Glutamatergic neuron (in vitro differentiated cells): ENCODE data around the gene SLC6A18. TPM values are rescaled to one million over a fixed set of nuclear protein-coding genes. Genes with fewer than 3 reads are reported as not detected.

Experiments used
- DNase-seq: peaks from one replicate; pipeline ENCODE4 v3.0.0; 2022
- H3K27ac Mint-ChIP-seq: one replicate; pipeline ENCODE4 v1.8.0; 2020; ENCODE audit warnings: mild to moderate bottlenecking, mixed read lengths, inconsistent platforms; ENCODE audit not compliant: unreplicated experiment
- H3K27me3 Mint-ChIP-seq: one replicate; pipeline ENCODE4 v1.8.0; 2020; ENCODE audit warnings: mild to moderate bottlenecking, moderate library complexity, mixed read lengths, inconsistent platforms; ENCODE audit not compliant: unreplicated experiment
- H3K36me3 Mint-ChIP-seq: one replicate; pipeline ENCODE4 v1.8.0; 2020; ENCODE audit warnings: mild to moderate bottlenecking, mixed read lengths, inconsistent platforms; ENCODE audit not compliant: unreplicated experiment
- H3K4me1 Mint-ChIP-seq: one replicate; pipeline ENCODE4 v1.8.0; 2020; ENCODE audit warnings: mild to moderate bottlenecking, low read depth, mixed read lengths, inconsistent platforms; ENCODE audit not compliant: unreplicated experiment
- H3K4me3 Mint-ChIP-seq: one replicate; pipeline ENCODE4 v1.8.0; 2020; ENCODE audit warnings: mild to moderate bottlenecking, mixed read lengths, inconsistent platforms; ENCODE audit not compliant: unreplicated experiment
- H3K9me3 Mint-ChIP-seq: one replicate; pipeline ENCODE4 v1.8.0; 2020; ENCODE audit warnings: mild to moderate bottlenecking, moderate library complexity, mixed read lengths, inconsistent platforms; ENCODE audit not compliant: unreplicated experiment
- total RNA-seq: library from RNA; stranded (reverse); fragmentation: NEBNext Ultra II Directional; extraction: Animal tissue kit (Norgen Biotek cat#: 25700); gene quantifications from one replicate; pipeline ENCODE4 v1.2.1, GENCODE V29; 2021; ENCODE audit not compliant: unreplicated experiment
- TF ChIP-seq, protein P1 (sequence below): fragments of 200-600 bp; sonication (generic); IDR thresholded peaks from one replicate; pipeline ENCODE4 v1.5.0; 2021; ENCODE audit not compliant: partially characterized antibody, unreplicated experiment

Gene SLC6A18
- total RNA-seq, 1 donor from 2014 or later, result not detected

GRCh38 chr5:1178529-1179382, 46.4 kb upstream of the SLC6A18 start:
- H3K27ac Mint-ChIP-seq, result no peak overlapping the region
- peaks cover 6% of the 10 kb centered on the region for H3K27me3 Mint-ChIP-seq
- H3K4me1 Mint-ChIP-seq, result peaks cover 2% of the 10 kb centered on the region
- peak; percentile 5 for DNase-seq
- H3K36me3 Mint-ChIP-seq, result no peaks in the 10 kb centered on the region
- TF ChIP-seq, protein P1, sequence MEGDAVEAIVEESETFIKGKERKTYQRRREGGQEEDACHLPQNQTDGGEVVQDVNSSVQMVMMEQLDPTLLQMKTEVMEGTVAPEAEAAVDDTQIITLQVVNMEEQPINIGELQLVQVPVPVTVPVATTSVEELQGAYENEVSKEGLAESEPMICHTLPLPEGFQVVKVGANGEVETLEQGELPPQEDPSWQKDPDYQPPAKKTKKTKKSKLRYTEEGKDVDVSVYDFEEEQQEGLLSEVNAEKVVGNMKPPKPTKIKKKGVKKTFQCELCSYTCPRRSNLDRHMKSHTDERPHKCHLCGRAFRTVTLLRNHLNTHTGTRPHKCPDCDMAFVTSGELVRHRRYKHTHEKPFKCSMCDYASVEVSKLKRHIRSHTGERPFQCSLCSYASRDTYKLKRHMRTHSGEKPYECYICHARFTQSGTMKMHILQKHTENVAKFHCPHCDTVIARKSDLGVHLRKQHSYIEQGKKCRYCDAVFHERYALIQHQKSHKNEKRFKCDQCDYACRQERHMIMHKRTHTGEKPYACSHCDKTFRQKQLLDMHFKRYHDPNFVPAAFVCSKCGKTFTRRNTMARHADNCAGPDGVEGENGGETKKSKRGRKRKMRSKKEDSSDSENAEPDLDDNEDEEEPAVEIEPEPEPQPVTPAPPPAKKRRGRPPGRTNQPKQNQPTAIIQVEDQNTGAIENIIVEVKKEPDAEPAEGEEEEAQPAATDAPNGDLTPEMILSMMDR, result no peak
- H3K9me3 Mint-ChIP-seq, result no peaks in the 10 kb centered on the region
- no peak overlapping the region for H3K4me3 Mint-ChIP-seq

GRCh38 chr5:1179383-1179715, 45.8 kb upstream of the SLC6A18 start:
- no peak overlapping the region for H3K4me3 Mint-ChIP-seq
- peaks cover 5% of the 10 kb centered on the region for H3K27me3 Mint-ChIP-seq
- H3K36me3 Mint-ChIP-seq, result no peaks in the 10 kb centered on the region
- no peaks in the 10 kb centered on the region for H3K9me3 Mint-ChIP-seq
- peaks cover 2% of the 10 kb centered on the region for H3K4me1 Mint-ChIP-seq
- no peak overlapping the region for H3K27ac Mint-ChIP-seq
- no peak for DNase-seq
- TF ChIP-seq, protein P1, result no peak

DNA sequence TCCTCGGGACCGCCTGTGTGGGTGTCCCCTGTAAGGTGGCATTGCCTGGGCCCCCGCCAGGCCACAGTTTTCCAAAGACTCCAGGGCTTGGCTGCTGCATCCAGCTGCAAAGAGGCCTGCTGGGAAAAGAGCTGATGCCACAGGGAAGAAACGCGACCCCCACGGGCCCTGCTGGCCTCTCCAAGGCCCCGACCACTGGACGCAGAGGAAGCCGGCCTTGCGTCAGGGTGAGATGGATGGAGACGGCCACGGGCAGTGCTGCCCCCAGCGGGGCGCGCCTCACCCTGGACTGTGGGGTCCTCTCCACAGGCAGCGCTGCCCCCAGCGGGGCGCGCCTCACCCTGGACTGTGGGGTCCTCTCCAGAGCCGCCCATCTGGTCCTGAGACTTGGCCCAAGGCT, 45.1 kb upstream of the SLC6A18 start:
- Mint-ChIP-seq H3K9me3 (no peaks in the 10 kb centered on the region), H3K27me3 (peaks cover 3% of the 10 kb centered on the region), H3K4me3 (no peak overlapping the region), H3K27ac (no peak overlapping the region), H3K4me1 (peaks cover 2% of the 10 kb centered on the region), H3K36me3 (no peaks in the 10 kb centered on the region)
- TF ChIP-seq, protein P1, result no peak
- no peak for DNase-seq

DNA sequence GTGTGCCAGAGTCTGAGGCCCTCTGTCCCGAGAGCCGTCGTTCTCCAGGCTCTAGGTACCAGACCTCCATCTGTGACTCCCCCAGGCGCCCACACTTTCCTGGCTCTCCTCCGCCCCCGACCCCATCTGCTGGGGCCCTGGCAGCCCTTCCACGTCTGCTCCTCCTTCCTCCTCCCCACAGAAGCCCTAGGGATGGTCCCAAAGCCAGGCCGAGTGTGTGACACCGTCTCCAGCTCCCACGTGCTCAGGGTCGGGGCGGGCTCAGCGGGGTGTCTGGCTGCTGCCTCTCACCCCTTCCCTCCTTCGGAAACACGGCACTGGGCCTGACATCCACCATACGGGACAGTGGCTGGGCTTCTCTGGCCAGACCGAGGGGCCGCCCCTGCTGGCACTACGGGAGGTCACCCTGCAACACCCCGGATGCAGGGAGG, 44.3 kb upstream of the SLC6A18 start:
- TF ChIP-seq, protein P1, result no peak
- Mint-ChIP-seq H3K4me1 (peaks cover 2% of the 10 kb centered on the region), H3K4me3 (no peak overlapping the region), H3K27ac (no peak overlapping the region), H3K27me3 (peaks cover 3% of the 10 kb centered on the region), H3K9me3 (no peaks in the 10 kb centered on the region), H3K36me3 (no peaks in the 10 kb centered on the region)
- DNase-seq, result peak; percentile 26
